OCI-LY7 (cell line): ENCODE data around the gene PACSIN2. TPM values are rescaled to one million over a fixed set of nuclear protein-coding genes. Genes with fewer than 3 reads are reported as not detected.
A peak's percentile ranks its signal among the peaks of the same experiment; 100 is the strongest.

Experiments
- BruUV-seq: library from RNA; stranded (reverse); fragments of 400-500 nt; replicated peaks from 2 replicates; lab custom pipeline; 2021; lab: Mats Ljungman, UMichigan
- CTCF ChIA-PET: fragments of 300-600 bp; sonication (Branson Sonifier 250); formaldehyde crosslinking; loops from one replicate; lab custom pipeline; 2022; ENCODE audit warnings: antibody characterized with exemption; ENCODE audit not compliant: unreplicated experiment; lab: Charles Lee
- POLR2A ChIA-PET: fragments of 300-600 bp; sonication (Branson Sonifier 250); formaldehyde crosslinking; loops from one replicate; lab custom pipeline; 2022; ENCODE audit warnings: antibody characterized with exemption; lab: Charles Lee
- DNase-seq: peaks from one replicate; pipeline ENCODE4 v3.0.0-alpha.2; 2015; ENCODE audit warnings: low spot score
- H2AFZ ChIP-seq: fragments of 200-600 bp; sonication (generic), shearing (Covaris generic); 2 replicates; pipeline ENCODE4 v1.6.1; 2014; ENCODE audit warnings: mild to moderate bottlenecking, antibody characterized with exemption, low read length, moderate library complexity
- H3K27ac ChIP-seq: fragments of 200-600 bp; sonication (generic); 2 replicates; pipeline ENCODE4 v1.5.1; 2014; ENCODE audit warnings: mixed run types, low read depth, mild to moderate bottlenecking, moderate library complexity, low read length, inconsistent platforms; ENCODE audit not compliant: poor library complexity, severe bottlenecking
- H3K36me3 ChIP-seq: fragments of 200-600 bp; sonication (generic); 2 replicates; pipeline ENCODE4 v1.6.1; 2014; ENCODE audit warnings: mild to moderate bottlenecking, antibody characterized with exemption, low read length, moderate library complexity, mixed read lengths; ENCODE audit not compliant: insufficient read depth
- H3K4me1 ChIP-seq: fragments of 200-600 bp; sonication (generic); 2 replicates; pipeline ENCODE4 v1.5.1; 2014; ENCODE audit warnings: mild to moderate bottlenecking, low read length; ENCODE audit not compliant: insufficient read depth, poor library complexity, severe bottlenecking
- H3K4me2 ChIP-seq: fragments of 200-600 bp; sonication (generic); 2 replicates; pipeline ENCODE4 v1.6.1; 2014; ENCODE audit warnings: mild to moderate bottlenecking, low read length
- H3K4me3 ChIP-seq: fragments of 200-600 bp; sonication (generic); 2 replicates; pipeline ENCODE4 v1.5.1; 2014; ENCODE audit warnings: mild to moderate bottlenecking, low read depth, low read length; ENCODE audit not compliant: poor library complexity, severe bottlenecking
- H3K79me2 ChIP-seq: fragments of 200-600 bp; sonication (generic); 2 replicates; pipeline ENCODE4 v1.6.1; 2016; ENCODE audit warnings: low read depth, mild to moderate bottlenecking, low read length, moderate library complexity, mixed read lengths; ENCODE audit not compliant: insufficient read depth
- H3K9me2 ChIP-seq: fragments of 200-600 bp; sonication (generic); 2 replicates; pipeline ENCODE4 v1.6.1; 2016; ENCODE audit warnings: mild to moderate bottlenecking, low read length, mixed read lengths; ENCODE audit not compliant: insufficient read depth
- H3K9me3 ChIP-seq: fragments of 200-600 bp; sonication (generic); 2 replicates; pipeline ENCODE4 v1.6.1; 2014; ENCODE audit warnings: mild to moderate bottlenecking, mixed run types, low read length, mixed read lengths
- H4K20me1 ChIP-seq: fragments of 200-600 bp; sonication (generic); 2 replicates; pipeline ENCODE4 v1.6.1; 2014; ENCODE audit warnings: mild to moderate bottlenecking, antibody characterized with exemption, low read length, moderate library complexity, mixed read lengths; ENCODE audit not compliant: insufficient read depth
- EZH2phosphoT487 ChIP-seq: fragments of 200-600 bp; sonication (generic); IDR thresholded peaks from 2 replicates; pipeline ENCODE4 v1.6.1; 2018; ENCODE audit warnings: low read depth, borderline replicate concordance, mild to moderate bottlenecking, mixed run types, antibody characterized with exemption, low read length, moderate library complexity, mixed read lengths
- intact Hi-C: fragments of 100-400 bp; cut with micrococcal nuclease; formaldehyde crosslinking; loops from one replicate; pipeline ENCODE4 v1.10.0; 2022; ENCODE audit not compliant: unreplicated experiment
- total RNA-seq, 2 experiments: library from RNA; depleted of rRNA in 1 of 2; stranded (reverse); fragments of >200 nt in 1 of 2; shearing (Covaris generic) in 1 of 2; gene quantifications; 2 replicates each; pipeline ENCODE4 v1.2.3, GENCODE V29; 2014 to 2022
- TF ChIP-seq, protein P1 (sequence below): fragments of 200-600 bp; sonication (generic); conservative IDR thresholded peaks from 2 replicates; pipeline ENCODE4 v1.5.1; 2014; ENCODE audit warnings: mild to moderate bottlenecking, antibody characterized with exemption, low read length, moderate library complexity, mixed read lengths

Gene PACSIN2
- total RNA-seq, 2 experiments from 2014 or later: 25.4 to 41.7 TPM

- no TSS peak for BruUV-seq
- POLR2A ChIA-PET: no interaction called here
- H3K36me3 ChIP-seq: peaks cover 47% of the 10 kb centered on the region; the same call in 1 of the 2 replicates
Observed at GRCh38 chr22:42881298-42881697, 133.7 kb downstream of the PACSIN2 start.

GRCh38 chr22:42880815-42881214 lies 134.1 kb downstream of the PACSIN2 start:
- Histone ChIP-seq H3K4me3 (no peak overlapping the region), H3K4me1 (peaks cover 9% of the 10 kb centered on the region), H3K4me2 (no peak overlapping the region), H3K9me2 (no peaks in the 10 kb centered on the region), H3K79me2 (no peaks in the 10 kb centered on the region), H3K27ac (no peak overlapping the region), H3K9me3 (no peaks in the 10 kb centered on the region), H2AFZ (no peak overlapping the region), H4K20me1 (no peaks in the 10 kb centered on the region), H3K36me3 (peaks cover 47% of the 10 kb centered on the region; the same call in 1 of the 2 replicates)
- POLR2A ChIA-PET: no interaction called here
- intact Hi-C loops: no loop called here
- DNase-seq: no peak
- CTCF ChIA-PET: no interaction called here
- BruUV-seq: no TSS peak
- TF ChIP-seq EZH2phosphoT487: no peak
- TF ChIP-seq, protein P1, sequence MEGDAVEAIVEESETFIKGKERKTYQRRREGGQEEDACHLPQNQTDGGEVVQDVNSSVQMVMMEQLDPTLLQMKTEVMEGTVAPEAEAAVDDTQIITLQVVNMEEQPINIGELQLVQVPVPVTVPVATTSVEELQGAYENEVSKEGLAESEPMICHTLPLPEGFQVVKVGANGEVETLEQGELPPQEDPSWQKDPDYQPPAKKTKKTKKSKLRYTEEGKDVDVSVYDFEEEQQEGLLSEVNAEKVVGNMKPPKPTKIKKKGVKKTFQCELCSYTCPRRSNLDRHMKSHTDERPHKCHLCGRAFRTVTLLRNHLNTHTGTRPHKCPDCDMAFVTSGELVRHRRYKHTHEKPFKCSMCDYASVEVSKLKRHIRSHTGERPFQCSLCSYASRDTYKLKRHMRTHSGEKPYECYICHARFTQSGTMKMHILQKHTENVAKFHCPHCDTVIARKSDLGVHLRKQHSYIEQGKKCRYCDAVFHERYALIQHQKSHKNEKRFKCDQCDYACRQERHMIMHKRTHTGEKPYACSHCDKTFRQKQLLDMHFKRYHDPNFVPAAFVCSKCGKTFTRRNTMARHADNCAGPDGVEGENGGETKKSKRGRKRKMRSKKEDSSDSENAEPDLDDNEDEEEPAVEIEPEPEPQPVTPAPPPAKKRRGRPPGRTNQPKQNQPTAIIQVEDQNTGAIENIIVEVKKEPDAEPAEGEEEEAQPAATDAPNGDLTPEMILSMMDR: peak; percentile 57

More at GRCh38 chr22:42881298-42881697, 133.7 kb downstream of the PACSIN2 start:
- Histone ChIP-seq H2AFZ (no peak overlapping the region), H3K9me3 (no peaks in the 10 kb centered on the region), H4K20me1 (no peaks in the 10 kb centered on the region), H3K4me1 (peaks cover 9% of the 10 kb centered on the region), H3K27ac (no peak overlapping the region), H3K9me2 (no peaks in the 10 kb centered on the region), H3K4me2 (no peak overlapping the region), H3K4me3 (no peak overlapping the region), H3K79me2 (no peaks in the 10 kb centered on the region)
- no peak for DNase-seq
- no peak for TF ChIP-seq EZH2phosphoT487
- TF ChIP-seq, protein P1: no peak
- CTCF ChIA-PET: interaction anchor here (1.1 kb wide), 1 partner anchor 14 kb away, joined by 3 read pairs; no protein-coding TSS in a partner anchor
- intact Hi-C loops: no loop called here

DNA sequence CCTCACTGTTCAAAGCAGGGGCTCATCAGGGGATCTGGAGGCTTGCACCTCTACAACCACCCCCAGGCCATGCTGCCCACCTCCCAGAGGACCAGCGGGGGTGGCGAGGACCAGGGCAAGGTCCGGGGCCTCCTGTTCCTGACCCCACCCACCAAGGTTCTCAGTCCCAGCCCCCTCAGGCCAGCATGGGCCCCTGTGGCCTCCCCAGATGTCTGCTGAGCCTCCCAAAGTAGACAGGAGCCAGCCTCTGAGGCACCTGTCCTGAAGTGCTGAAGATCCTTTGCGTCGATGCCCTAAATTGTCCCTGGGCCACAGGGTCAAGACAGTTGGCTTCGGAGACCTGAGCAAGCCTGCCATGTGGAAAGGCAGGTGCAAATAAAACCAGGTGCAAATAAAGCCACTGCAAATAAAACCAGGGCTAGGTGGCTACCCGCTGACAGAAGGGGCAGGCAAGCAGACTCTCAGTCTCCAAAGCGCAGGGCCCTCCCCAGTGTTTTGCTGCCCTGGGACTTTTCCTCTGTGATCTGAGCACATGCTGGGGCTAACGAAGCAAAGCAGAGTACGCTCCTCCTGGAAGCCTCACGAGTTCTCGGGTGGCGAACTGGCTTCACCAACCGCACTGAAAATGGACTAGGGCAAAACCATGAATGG lies 135.5 kb downstream of the PACSIN2 start:
- Histone ChIP-seq H2AFZ (no peak overlapping the region), H4K20me1 (no peaks in the 10 kb centered on the region), H3K79me2 (no peaks in the 10 kb centered on the region), H3K9me2 (no peaks in the 10 kb centered on the region), H3K4me3 (no peak overlapping the region), H3K4me1 (peaks cover 9% of the 10 kb centered on the region), H3K9me3 (no peaks in the 10 kb centered on the region), H3K4me2 (no peak overlapping the region), H3K27ac (no peak overlapping the region), H3K36me3 (peaks cover 44% of the 10 kb centered on the region; the same call in 1 of the 2 replicates)
- no TSS peak for BruUV-seq
- TF ChIP-seq, protein P1: no peak
- TF ChIP-seq EZH2phosphoT487: no peak
- intact Hi-C loops: no loop called here
- ChIA-PET POLR2A (no interaction called here), CTCF (no interaction called here)
- DNase-seq: no peak
